ENCODE measurements around the gene JAKMIP3. TPM values are rescaled to one million over a fixed set of nuclear protein-coding genes. Genes with fewer than 3 reads are reported as not detected.

JAKMIP3 gene
- total and polyA plus RNA-seq, 2 donors (not counting 1 experiment from before 2014, with no cell fraction given), result 0.17 to 0.21 TPM

DNA sequence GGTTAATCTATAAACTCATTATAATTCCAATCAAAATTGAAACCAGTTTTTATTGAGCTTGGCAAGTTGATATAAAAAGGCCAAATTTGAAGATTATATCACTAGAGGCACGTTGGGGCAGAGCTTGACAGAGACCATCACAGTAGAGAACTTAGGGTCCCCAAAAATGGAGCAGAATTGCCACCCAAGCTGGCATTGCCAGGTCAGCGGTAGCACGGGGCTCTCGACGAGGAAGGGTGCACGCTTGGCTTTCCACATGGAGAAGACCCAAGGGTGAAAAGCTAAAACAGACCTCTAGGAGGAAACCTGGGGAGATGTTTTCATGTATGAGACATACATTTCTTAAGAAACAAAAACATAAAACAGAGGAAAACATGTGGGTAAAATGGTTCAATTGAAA, 4.3 kb upstream of the JAKMIP3 start:
- WGBS (ENCODE audit: insufficient coverage), result 80% methylated on average over 2 of the region's 6 CpGs
- CTCF ChIA-PET, result no interaction called here
- H3K4me1 Mint-ChIP-seq, result peaks cover 5% of the 10 kb centered on the region
- Histone ChIP-seq H3K4me3 (ENCODE audit: control extremely low read depth in 1 of 5, extremely low read depth in 1 of 5, insufficient read depth in 1 of 5, low read depth in 2 of 5, low read length in 4 of 5) (no peak overlapping the region), H3K9me3 (ENCODE audit: control extremely low read depth in 1 of 3, control insufficient read depth in 2 of 3, insufficient read depth in 1 of 3, low read length in 2 of 3) (no peaks in the 10 kb centered on the region), H3K4me2 (replicated peaks; ENCODE audit: low read depth, low read length, poor library complexity, severe bottlenecking) (no peak overlapping the region), H3K27me3 (replicated peaks in 1 of 4; ENCODE audit: control extremely low read depth in 1 of 4, control insufficient read depth in 3 of 4, insufficient read depth in 4 of 4, low read length in 3 of 4) (peaks cover 0 to 3% (median 0%) of the 10 kb centered on the region in 4 experiments), H3K79me2 (ENCODE audit: control insufficient read depth, insufficient read depth, low read length) (no peaks in the 10 kb centered on the region), H2AFZ (ENCODE audit: insufficient read depth, low read depth, low read length, poor library complexity, severe bottlenecking) (no peak overlapping the region), H3K9ac (ENCODE audit: low read length) (no peak overlapping the region), H4K20me1 (ENCODE audit: control insufficient read depth, insufficient read depth, low read length, poor library complexity, severe bottlenecking) (no peaks in the 10 kb centered on the region), H3K4me1 (ENCODE audit: control insufficient read depth in 2 of 2, insufficient read depth in 2 of 2, low read length in 2 of 2) (no peaks in the 10 kb centered on the region), H3K27ac (ENCODE audit: low read length in 2 of 2) (no peak overlapping the region), H3K36me3 (replicated peaks in 1 of 2; ENCODE audit: control extremely low read depth in 1 of 2, control insufficient read depth in 1 of 2, extremely low read depth in 1 of 2, insufficient read depth in 2 of 2, low read length in 1 of 2) (no peaks in the 10 kb centered on the region)
- POLR2A ChIA-PET, result no interaction called here
- TF ChIP-seq, protein P1, sequence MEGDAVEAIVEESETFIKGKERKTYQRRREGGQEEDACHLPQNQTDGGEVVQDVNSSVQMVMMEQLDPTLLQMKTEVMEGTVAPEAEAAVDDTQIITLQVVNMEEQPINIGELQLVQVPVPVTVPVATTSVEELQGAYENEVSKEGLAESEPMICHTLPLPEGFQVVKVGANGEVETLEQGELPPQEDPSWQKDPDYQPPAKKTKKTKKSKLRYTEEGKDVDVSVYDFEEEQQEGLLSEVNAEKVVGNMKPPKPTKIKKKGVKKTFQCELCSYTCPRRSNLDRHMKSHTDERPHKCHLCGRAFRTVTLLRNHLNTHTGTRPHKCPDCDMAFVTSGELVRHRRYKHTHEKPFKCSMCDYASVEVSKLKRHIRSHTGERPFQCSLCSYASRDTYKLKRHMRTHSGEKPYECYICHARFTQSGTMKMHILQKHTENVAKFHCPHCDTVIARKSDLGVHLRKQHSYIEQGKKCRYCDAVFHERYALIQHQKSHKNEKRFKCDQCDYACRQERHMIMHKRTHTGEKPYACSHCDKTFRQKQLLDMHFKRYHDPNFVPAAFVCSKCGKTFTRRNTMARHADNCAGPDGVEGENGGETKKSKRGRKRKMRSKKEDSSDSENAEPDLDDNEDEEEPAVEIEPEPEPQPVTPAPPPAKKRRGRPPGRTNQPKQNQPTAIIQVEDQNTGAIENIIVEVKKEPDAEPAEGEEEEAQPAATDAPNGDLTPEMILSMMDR (IDR thresholded peaks at IDR 0.05), result no peak
- no peak for TF ChIP-seq EZH2 (IDR thresholded peaks at IDR 0.05; ENCODE audit: borderline replicate concordance, insufficient read depth, low read depth, low read length, poor library complexity, severe bottlenecking)
- ATAC-seq (ENCODE audit: low read depth) (no peak), DNase-seq (no peak)
- no peak overlapping the region for H3K4me3 Mint-ChIP-seq
- no peak overlapping the region for H3K27ac Mint-ChIP-seq
- H3K9me3 Mint-ChIP-seq (ENCODE audit: insufficient read depth), result no peaks in the 10 kb centered on the region
- intact Hi-C loops (cut with micrococcal nuclease), result no loop called here
- H3K27me3 Mint-ChIP-seq, result peaks cover 6% of the 10 kb centered on the region

DNA sequence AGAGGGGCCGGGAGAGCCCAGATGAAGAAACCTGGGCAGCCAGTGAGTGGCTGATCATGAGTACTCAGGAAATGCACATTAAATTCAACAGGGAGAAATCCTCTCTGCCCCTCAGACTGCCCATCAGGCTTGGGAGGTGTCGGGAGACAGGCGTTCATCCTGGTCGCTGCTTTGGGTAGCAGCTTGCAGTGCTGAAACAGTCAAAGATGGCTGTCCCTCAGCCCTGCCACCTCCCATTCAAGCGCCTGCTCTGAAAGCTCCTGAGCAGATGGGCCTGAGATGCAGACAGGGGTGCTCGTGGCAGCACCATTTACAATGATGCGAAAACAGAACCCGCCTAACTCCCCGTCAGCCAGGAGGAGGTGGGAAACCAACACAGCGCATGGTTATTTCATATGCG, 3.6 kb upstream of the JAKMIP3 start:
- no peaks in the 10 kb centered on the region for H4K20me1 ChIP-seq (ENCODE audit: control insufficient read depth, insufficient read depth, low read length, poor library complexity, severe bottlenecking)
- Mint-ChIP-seq H3K27ac (no peak overlapping the region), H3K9me3 (ENCODE audit: insufficient read depth) (no peaks in the 10 kb centered on the region), H3K4me3 (no peak overlapping the region), H3K4me1 (peaks cover 5% of the 10 kb centered on the region), H3K27me3 (peaks cover 11% of the 10 kb centered on the region)
- ATAC-seq (ENCODE audit: low read depth) (no peak), DNase-seq (no peak)
- H3K27ac ChIP-seq (ENCODE audit: low read length in 2 of 2), result no peak overlapping the region
- TF ChIP-seq, protein P1 (IDR thresholded peaks at IDR 0.05), result no peak
- no peaks in the 10 kb centered on the region for H3K79me2 ChIP-seq (ENCODE audit: control insufficient read depth, insufficient read depth, low read length)
- intact Hi-C loops (cut with micrococcal nuclease), result no loop called here
- H3K36me3 ChIP-seq (replicated peaks in 1 of 2; ENCODE audit: control extremely low read depth in 1 of 2, control insufficient read depth in 1 of 2, extremely low read depth in 1 of 2, insufficient read depth in 2 of 2, low read length in 1 of 2), result no peaks in the 10 kb centered on the region
- H3K27me3 ChIP-seq (replicated peaks in 1 of 4; ENCODE audit: control extremely low read depth in 1 of 4, control insufficient read depth in 3 of 4, insufficient read depth in 4 of 4, low read length in 3 of 4), result peaks cover 0 to 3% (median 0%) of the 10 kb centered on the region in 4 experiments
- 88% methylated on average over 11 of the region's 11 CpGs for WGBS (ENCODE audit: insufficient coverage)
- no peak overlapping the region for H3K9ac ChIP-seq (ENCODE audit: low read length)
- H3K4me3 ChIP-seq (ENCODE audit: control extremely low read depth in 1 of 5, extremely low read depth in 1 of 5, insufficient read depth in 1 of 5, low read depth in 2 of 5, low read length in 4 of 5), result no peak overlapping the region
- ChIA-PET CTCF (no interaction called here), POLR2A (no interaction called here)
- no peak overlapping the region for H2AFZ ChIP-seq (ENCODE audit: insufficient read depth, low read depth, low read length, poor library complexity, severe bottlenecking)
- H3K9me3 ChIP-seq (ENCODE audit: control extremely low read depth in 1 of 3, control insufficient read depth in 2 of 3, insufficient read depth in 1 of 3, low read length in 2 of 3), result no peaks in the 10 kb centered on the region
- no peak overlapping the region for H3K4me2 ChIP-seq (replicated peaks; ENCODE audit: low read depth, low read length, poor library complexity, severe bottlenecking)
- H3K4me1 ChIP-seq (ENCODE audit: control insufficient read depth in 2 of 2, insufficient read depth in 2 of 2, low read length in 2 of 2), result no peaks in the 10 kb centered on the region
